ENCODE measurements around the gene FEM1C. TPM values are rescaled to one million over a fixed set of nuclear protein-coding genes. Genes with fewer than 3 reads are reported as not detected.

FEM1C gene
- total RNA-seq, 2 experiments from 2014 or later, result 13.3 to 13.5 TPM

DNA sequence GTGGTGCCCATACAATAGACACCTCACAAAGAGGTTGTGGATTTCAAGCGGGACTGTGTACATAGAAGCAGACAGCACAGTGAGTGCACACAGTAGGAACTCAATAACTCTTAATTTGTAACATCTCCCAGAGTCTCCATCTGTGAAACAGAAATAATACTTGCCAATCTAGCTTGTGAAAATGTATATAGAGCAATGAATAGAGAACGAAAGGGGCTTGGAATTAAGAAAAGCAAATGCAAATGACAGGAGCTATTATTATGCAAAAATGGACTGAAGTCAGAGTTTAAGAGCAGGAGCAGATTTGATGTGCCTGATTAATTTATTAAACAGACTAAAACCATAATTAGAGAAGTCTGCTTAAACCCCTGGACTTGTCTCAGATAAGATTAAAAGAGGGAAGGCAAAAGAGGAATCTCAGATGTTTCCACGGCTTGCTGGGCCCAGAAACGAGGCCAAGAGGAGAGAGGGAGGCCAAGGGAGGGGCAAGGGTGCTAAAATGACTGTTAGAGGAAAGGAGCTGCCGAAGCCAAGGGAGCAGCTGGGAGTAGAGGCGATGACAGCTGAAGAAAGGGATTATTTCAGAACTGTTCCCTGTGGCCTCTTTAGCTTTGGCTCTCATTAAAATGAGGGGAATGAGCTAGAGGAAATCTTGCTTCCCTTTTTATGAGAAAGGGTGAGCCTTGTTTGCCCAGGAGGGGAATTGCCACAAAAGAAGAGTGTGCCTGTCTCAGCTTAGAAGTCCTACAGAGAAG lies 72.1 kb downstream of the FEM1C start:
- no peaks in the 10 kb centered on the region for H3K9me3 Mint-ChIP-seq (ENCODE audit: low read depth)
- peaks cover 35% of the 10 kb centered on the region for H3K27me3 Mint-ChIP-seq
- no peaks in the 10 kb centered on the region for H3K4me1 Mint-ChIP-seq
- H3K4me3 Mint-ChIP-seq, result no peak overlapping the region
- ATAC-seq, result no peak
- no peak for DNase-seq
- no peaks in the 10 kb centered on the region for H3K36me3 Mint-ChIP-seq
- CTCF ChIA-PET, result interaction anchor here (1.0 kb wide), 1 partner anchor 13 kb away, joined by 3 read pairs; no protein-coding TSS in a partner anchor
- no peak overlapping the region for H3K27ac Mint-ChIP-seq

DNA sequence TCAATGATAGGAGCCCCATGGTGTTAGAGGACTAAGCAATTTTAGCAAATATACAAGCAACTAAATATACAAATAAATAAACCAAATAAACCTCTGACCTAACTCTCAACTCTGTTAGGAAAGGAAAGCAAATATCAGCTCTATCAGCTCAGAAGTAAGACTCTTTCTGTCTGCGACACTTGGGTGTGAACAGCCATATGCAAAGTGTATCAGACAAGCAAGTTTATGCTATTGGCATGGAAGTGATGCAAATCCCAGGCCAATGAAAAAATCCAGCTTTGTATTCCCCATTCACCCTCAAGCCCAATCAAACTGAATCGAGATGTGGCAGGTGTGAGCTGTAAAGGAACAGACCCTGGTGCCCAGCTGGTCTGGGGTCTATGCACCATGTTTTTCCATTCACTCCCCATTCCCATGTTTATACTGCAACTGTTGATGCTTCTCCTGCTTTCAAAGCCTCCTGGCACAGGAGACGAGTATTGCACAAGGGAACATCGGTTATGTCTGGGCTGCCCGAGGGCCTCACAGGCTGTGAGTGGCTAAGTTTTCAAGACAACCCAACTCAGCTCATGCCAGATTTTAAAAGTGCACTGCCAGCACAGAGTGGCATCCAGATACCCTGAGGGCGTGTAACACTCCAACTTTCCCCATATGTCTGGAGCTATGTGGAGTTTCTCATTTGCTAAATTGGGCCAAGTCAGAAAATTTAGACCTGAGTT lies 73.1 kb downstream of the FEM1C start:
- DNase-seq, result no peak
- Mint-ChIP-seq H3K27me3 (peaks cover 34% of the 10 kb centered on the region), H3K9me3 (ENCODE audit: low read depth) (no peaks in the 10 kb centered on the region), H3K4me3 (no peak overlapping the region), H3K4me1 (no peaks in the 10 kb centered on the region), H3K27ac (no peak overlapping the region), H3K36me3 (no peaks in the 10 kb centered on the region)
- ATAC-seq, result no peak
- CTCF ChIA-PET, result interaction anchor here (1.0 kb wide), 1 partner anchor 14 kb away, joined by 3 read pairs; no protein-coding TSS in a partner anchor

DNA sequence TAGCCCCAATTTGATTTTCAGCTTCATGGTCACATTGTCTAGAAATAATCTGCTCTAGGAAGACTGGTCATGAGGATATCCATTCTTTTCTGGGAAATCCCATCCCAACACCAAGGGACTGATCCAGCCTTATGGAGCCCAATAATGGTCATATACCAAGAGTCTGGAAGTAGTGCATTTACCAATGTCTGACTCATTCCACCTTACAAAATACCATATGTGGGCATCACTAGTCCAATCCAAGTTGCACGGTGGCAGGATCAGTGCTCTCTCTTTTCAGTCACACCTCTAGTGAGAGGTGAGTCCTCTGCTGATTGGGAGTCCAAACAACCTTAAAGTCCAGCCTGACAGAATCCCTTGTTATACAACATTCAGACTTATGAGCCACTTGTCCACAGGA lies 73.7 kb downstream of the FEM1C start:
- Mint-ChIP-seq H3K4me3 (no peak overlapping the region), H3K4me1 (no peaks in the 10 kb centered on the region), H3K27me3 (peaks cover 39% of the 10 kb centered on the region), H3K36me3 (no peaks in the 10 kb centered on the region), H3K27ac (no peak overlapping the region), H3K9me3 (ENCODE audit: low read depth) (no peaks in the 10 kb centered on the region)
- no peak for ATAC-seq
- no peak for DNase-seq
- CTCF ChIA-PET, result no interaction called here

Other genes starting within 250 kb of the FEM1C start
- 1 to 10 TPM in 1 of 2 experiments, under 1 TPM in 1; 0.40 to 1.5 TPM for gene CCDC112, start 248.1 kb downstream of the FEM1C start, total RNA-seq
- gene TICAM2, start 57.7 kb upstream of the FEM1C start, total RNA-seq, result 1 to 10 TPM; 1.6 to 1.8 TPM
- gene TMED7, start 81.3 kb upstream of the FEM1C start, total RNA-seq, result 10 to 100 TPM; 41.8 to 44.3 TPM

Measured in activated CD8-positive, alpha-beta memory T cell treated with anti-CD3 and anti-CD28 coated beads, Interleukin-2, amount 10 ng/mL, durations not matched to agents 7 days and 5 days (primary cell).